AG04450 (cell line): Measurements from ENCODE around the gene RCAN3. TPM values are rescaled to one million over a fixed set of nuclear protein-coding genes. Genes with fewer than 3 reads are reported as not detected.

Experiments used
- CTCF ChIA-PET: fragments of 300-600, 350-600 bp; formaldehyde crosslinking; extraction: SDS; loops from one replicate; lab custom pipeline; 2022; ENCODE audit warnings: antibody characterized with exemption, inconsistent platforms; lab: Charles Lee
- POLR2A ChIA-PET: fragments of 350-600 bp; formaldehyde crosslinking; extraction: SDS; loops from one replicate; lab custom pipeline; 2021; ENCODE audit warnings: antibody characterized with exemption, inconsistent platforms; lab: Yijun Ruan, JAX
- DNase-seq: peaks from one replicate; pipeline ENCODE4 v3.0.0-alpha.2; 2011; ENCODE audit warnings: low read depth, low spot score
- H3K27ac ChIP-seq: one replicate; pipeline ENCODE4 v1.5.1; 2012; ENCODE audit warnings: low read depth, low read length, control low read depth
- H3K27me3 ChIP-seq: one replicate; pipeline ENCODE4 v1.6.0; 2012; ENCODE audit warnings: low read length; ENCODE audit not compliant: control insufficient read depth, insufficient read depth
- H3K4me3 ChIP-seq: 2 replicates; pipeline ENCODE4 v1.5.1; 2011; ENCODE audit warnings: mild to moderate bottlenecking, low read depth, low read length, control low read depth
- H3K9me3 ChIP-seq: 2 replicates; pipeline ENCODE4 v1.5.1; 2012; ENCODE audit warnings: low read length; ENCODE audit not compliant: control insufficient read depth, insufficient read depth
- CTCF ChIP-seq: IDR thresholded peaks from 2 replicates; pipeline ENCODE4 v1.5.1; 2011; ENCODE audit warnings: low read depth, low read length, control low read depth, inconsistent platforms
- polyA plus RNA-seq: library from polyadenylated mRNA; depleted of rRNA; stranded (reverse); fragments of >200 nt; gene quantifications from 2 replicates; pipeline ENCODE4 v1.2.3, GENCODE V29; 2011

The RCAN3 gene
- polyA plus RNA-seq, 1 experiment: 4.5 TPM

GRCh38 chr1:24551290-24551959, 48.8 kb downstream of the RCAN3 start:
- ChIA-PET CTCF (no interaction called here), POLR2A (no interaction called here)
- Histone ChIP-seq H3K27ac (no peak overlapping the region), H3K9me3 (no peaks in the 10 kb centered on the region; the same call in 1 of the 2 replicates), H3K4me3 (no peak overlapping the region), H3K27me3 (peaks cover 58% of the 10 kb centered on the region)
- DNase-seq: no peak
- TF ChIP-seq CTCF: no peak

GRCh38 chr1:24551960-24552571, 49.4 kb downstream of the RCAN3 start:
- CTCF ChIA-PET: no interaction called here
- no peak for TF ChIP-seq CTCF
- Histone ChIP-seq H3K27me3 (peaks cover 62% of the 10 kb centered on the region), H3K9me3 (no peaks in the 10 kb centered on the region; the same call in 1 of the 2 replicates), H3K27ac (no peak overlapping the region), H3K4me3 (no peak overlapping the region)
- peak; percentile 10 for DNase-seq
- POLR2A ChIA-PET: no interaction called here

GRCh38 chr1:24553931-24554330, 51.3 kb downstream of the RCAN3 start:
- no peak for DNase-seq
- ChIA-PET CTCF (interaction anchor here (1.9 kb wide), 1 partner anchor 33 kb away, joined by 4 read pairs; no protein-coding TSS in a partner anchor), POLR2A (no interaction called here)
- Histone ChIP-seq H3K9me3 (no peaks in the 10 kb centered on the region; the same call in 1 of the 2 replicates), H3K27me3 (peaks cover 64% of the 10 kb centered on the region), H3K4me3 (no peak overlapping the region), H3K27ac (no peak overlapping the region)
- TF ChIP-seq CTCF: no peak

GRCh38 chr1:24554714-24555113, 52.1 kb downstream of the RCAN3 start:
- peaks cover 61% of the 10 kb centered on the region for H3K27me3 ChIP-seq
- no peak for DNase-seq
- CTCF ChIA-PET: no interaction called here
- H3K27ac ChIP-seq: no peak overlapping the region
- TF ChIP-seq CTCF: no peak
- POLR2A ChIA-PET: no interaction called here
- H3K9me3 ChIP-seq: no peaks in the 10 kb centered on the region; the same call in 1 of the 2 replicates
- no peak overlapping the region for H3K4me3 ChIP-seq
